ENCODE measurements around the gene RNF183.
"Not testable (repeated sequence)": the region's sequence is repeated elsewhere in the genome, so short reads cannot be mapped to it uniquely, and the experiment has no call there.

RNF183 gene

GRCh38 chr9:113269871-113270270 lies 33.3 kb downstream of the RNF183 start:
- no peak for DNase-seq

GRCh38 chr9:113269355-113269754 lies 33.8 kb downstream of the RNF183 start:
- no peak for DNase-seq

GRCh38 chr9:113267911-113268566 lies 35.1 kb downstream of the RNF183 start:
- DNase-seq, result no peak

GRCh38 chr9:113266174-113266573 lies 37.0 kb downstream of the RNF183 start:
- no peak for DNase-seq

GRCh38 chr9:113261917-113262671 lies 41.1 kb downstream of the RNF183 start:
- no peak for DNase-seq

GRCh38 chr9:113258282-113258681 lies 44.9 kb downstream of the RNF183 start:
- no peak for DNase-seq

- no peak for DNase-seq
Measured at GRCh38 chr9:113257863-113258262, 45.3 kb downstream of the RNF183 start.

- no peak for DNase-seq
Measured at GRCh38 chr9:113255438-113255837, 47.7 kb downstream of the RNF183 start.

- DNase-seq, result no peak
Measured at GRCh38 chr9:113254991-113255390, 48.2 kb downstream of the RNF183 start.

- DNase-seq, result no peak
Measured at GRCh38 chr9:113250807-113251206, 52.4 kb downstream of the RNF183 start.

- DNase-seq, result not testable (repeated sequence)
Measured at GRCh38 chr9:113249661-113250060, 53.5 kb downstream of the RNF183 start.

GRCh38 chr9:113247640-113248039 lies 55.5 kb downstream of the RNF183 start:
- DNase-seq, result no peak

All from NCI-H1930 (cell line).